ENCODE data around the gene SCAMP1.
"Not testable (repeated sequence)": the region's sequence is repeated elsewhere in the genome, so short reads cannot be mapped to it uniquely, and the experiment has no call there.

Gene SCAMP1

GRCh38 chr5:78335976-78336375, 24.4 kb upstream of the SCAMP1 start:
- Histone ChIP-seq H3K27ac (ENCODE audit: low read depth, low read length) (no peak overlapping the region), H3K27me3 (ENCODE audit: insufficient read depth, low read length) (no peaks in the 10 kb centered on the region), H3K4me1 (ENCODE audit: control insufficient read depth, insufficient read depth, low read length, unreplicated experiment) (no peaks in the 10 kb centered on the region), H3K36me3 (ENCODE audit: insufficient read depth, low read length) (no peaks in the 10 kb centered on the region), H2AFZ (ENCODE audit: low read length, unreplicated experiment) (no peak overlapping the region), H3K79me2 (ENCODE audit: control insufficient read depth, insufficient read depth, low read length, unreplicated experiment) (no peaks in the 10 kb centered on the region), H3K4me3 (ENCODE audit: low read depth, low read length) (no peak overlapping the region)

GRCh38 chr5:78336698-78337097, 23.7 kb upstream of the SCAMP1 start:
- Histone ChIP-seq H3K36me3 (ENCODE audit: insufficient read depth, low read length) (no peaks in the 10 kb centered on the region), H3K4me1 (ENCODE audit: control insufficient read depth, insufficient read depth, low read length, unreplicated experiment) (no peaks in the 10 kb centered on the region), H2AFZ (ENCODE audit: low read length, unreplicated experiment) (no peak overlapping the region)

GRCh38 chr5:78339617-78340436, 20.6 kb upstream of the SCAMP1 start:
- H3K4me1 ChIP-seq (ENCODE audit: control insufficient read depth, insufficient read depth, low read length, unreplicated experiment): no peaks in the 10 kb centered on the region
- H3K27me3 ChIP-seq (ENCODE audit: insufficient read depth, low read length): no peaks in the 10 kb centered on the region
- H3K27ac ChIP-seq (ENCODE audit: low read depth, low read length): no peak overlapping the region
- no peak overlapping the region for H3K4me3 ChIP-seq (ENCODE audit: low read depth, low read length)
- no peak overlapping the region for H2AFZ ChIP-seq (ENCODE audit: low read length, unreplicated experiment)
- H3K36me3 ChIP-seq (ENCODE audit: insufficient read depth, low read length): no peaks in the 10 kb centered on the region
- no peaks in the 10 kb centered on the region for H3K79me2 ChIP-seq (ENCODE audit: control insufficient read depth, insufficient read depth, low read length, unreplicated experiment)

More at GRCh38 chr5:78336698-78337097, 23.7 kb upstream of the SCAMP1 start:
- no peak overlapping the region for H3K4me3 ChIP-seq (ENCODE audit: low read depth, low read length)
- H3K79me2 ChIP-seq (ENCODE audit: control insufficient read depth, insufficient read depth, low read length, unreplicated experiment): no peaks in the 10 kb centered on the region
- H3K27me3 ChIP-seq (ENCODE audit: insufficient read depth, low read length): no peaks in the 10 kb centered on the region
- no peak overlapping the region for H3K27ac ChIP-seq (ENCODE audit: low read depth, low read length)

GRCh38 chr5:78341440-78341839, 19.0 kb upstream of the SCAMP1 start:
- Histone ChIP-seq H3K27ac (ENCODE audit: low read depth, low read length) (no peak overlapping the region), H3K27me3 (ENCODE audit: insufficient read depth, low read length) (no peaks in the 10 kb centered on the region), H2AFZ (ENCODE audit: low read length, unreplicated experiment) (no peak overlapping the region), H3K79me2 (ENCODE audit: control insufficient read depth, insufficient read depth, low read length, unreplicated experiment) (no peaks in the 10 kb centered on the region), H3K4me1 (ENCODE audit: control insufficient read depth, insufficient read depth, low read length, unreplicated experiment) (peaks cover 4% of the 10 kb centered on the region), H3K4me3 (ENCODE audit: low read depth, low read length) (no peak overlapping the region), H3K36me3 (ENCODE audit: insufficient read depth, low read length) (no peaks in the 10 kb centered on the region)

GRCh38 chr5:78345485-78345884, 14.9 kb upstream of the SCAMP1 start:
- H3K27me3 ChIP-seq (ENCODE audit: insufficient read depth, low read length): no peaks in the 10 kb centered on the region
- peaks cover 4% of the 10 kb centered on the region for H3K4me1 ChIP-seq (ENCODE audit: control insufficient read depth, insufficient read depth, low read length, unreplicated experiment)
- peak overlapping the region; percentile 51 for H2AFZ ChIP-seq (ENCODE audit: low read length, unreplicated experiment)
- H3K4me3 ChIP-seq (ENCODE audit: low read depth, low read length): no peak overlapping the region
- no peaks in the 10 kb centered on the region for H3K36me3 ChIP-seq (ENCODE audit: insufficient read depth, low read length)
- no peak overlapping the region for H3K27ac ChIP-seq (ENCODE audit: low read depth, low read length)
- H3K79me2 ChIP-seq (ENCODE audit: control insufficient read depth, insufficient read depth, low read length, unreplicated experiment): no peaks in the 10 kb centered on the region

- Histone ChIP-seq H3K27me3 (ENCODE audit: insufficient read depth, low read length) (no peaks in the 10 kb centered on the region), H3K79me2 (ENCODE audit: control insufficient read depth, insufficient read depth, low read length, unreplicated experiment) (peaks cover 4% of the 10 kb centered on the region), H3K36me3 (ENCODE audit: insufficient read depth, low read length) (no peaks in the 10 kb centered on the region; the same call in 1 of the 2 replicates), H2AFZ (ENCODE audit: low read length, unreplicated experiment) (no peak overlapping the region), H3K27ac (ENCODE audit: low read depth, low read length) (no peak overlapping the region), H3K4me1 (ENCODE audit: control insufficient read depth, insufficient read depth, low read length, unreplicated experiment) (peaks cover 3% of the 10 kb centered on the region), H3K4me3 (ENCODE audit: low read depth, low read length) (no peak overlapping the region)
Measured at GRCh38 chr5:78353520-78353919, 6.9 kb upstream of the SCAMP1 start.

GRCh38 chr5:78354066-78354670, 6.2 kb upstream of the SCAMP1 start:
- H3K4me1 ChIP-seq (ENCODE audit: control insufficient read depth, insufficient read depth, low read length, unreplicated experiment): peaks cover 10% of the 10 kb centered on the region

GRCh38 chr5:78355561-78355960, 4.9 kb upstream of the SCAMP1 start:
- Histone ChIP-seq H3K4me1 (ENCODE audit: control insufficient read depth, insufficient read depth, low read length, unreplicated experiment) (peaks cover 12% of the 10 kb centered on the region), H3K4me3 (ENCODE audit: low read depth, low read length) (no peak overlapping the region), H2AFZ (ENCODE audit: low read length, unreplicated experiment) (no peak overlapping the region), H3K27ac (ENCODE audit: low read depth, low read length) (no peak overlapping the region), H3K36me3 (ENCODE audit: insufficient read depth, low read length) (no peaks in the 10 kb centered on the region; the same call in 1 of the 2 replicates), H3K79me2 (ENCODE audit: control insufficient read depth, insufficient read depth, low read length, unreplicated experiment) (peaks cover 16% of the 10 kb centered on the region), H3K27me3 (ENCODE audit: insufficient read depth, low read length) (no peaks in the 10 kb centered on the region)

More at GRCh38 chr5:78354066-78354670, 6.2 kb upstream of the SCAMP1 start:
- no peak overlapping the region for H3K4me3 ChIP-seq (ENCODE audit: low read depth, low read length)
- no peaks in the 10 kb centered on the region for H3K27me3 ChIP-seq (ENCODE audit: insufficient read depth, low read length)
- H3K36me3 ChIP-seq (ENCODE audit: insufficient read depth, low read length): no peaks in the 10 kb centered on the region; the same call in 1 of the 2 replicates
- no peak overlapping the region for H3K27ac ChIP-seq (ENCODE audit: low read depth, low read length)
- H3K79me2 ChIP-seq (ENCODE audit: control insufficient read depth, insufficient read depth, low read length, unreplicated experiment): peaks cover 10% of the 10 kb centered on the region
- H2AFZ ChIP-seq (ENCODE audit: low read length, unreplicated experiment): no peak overlapping the region

- H3K4me3 ChIP-seq (ENCODE audit: low read depth, low read length): peak overlapping the region; percentile 100
- H3K4me1 ChIP-seq (ENCODE audit: control insufficient read depth, insufficient read depth, low read length, unreplicated experiment): peaks cover 21% of the 10 kb centered on the region
- H3K27ac ChIP-seq (ENCODE audit: low read depth, low read length): peak overlapping the region; percentile 95
- peaks cover 44% of the 10 kb centered on the region for H3K79me2 ChIP-seq (ENCODE audit: control insufficient read depth, insufficient read depth, low read length, unreplicated experiment)
- not testable (repeated sequence) for H3K27me3 ChIP-seq (ENCODE audit: insufficient read depth, low read length); H3K36me3 ChIP-seq (ENCODE audit: insufficient read depth, low read length)
- H2AFZ ChIP-seq (ENCODE audit: low read length, unreplicated experiment): peak overlapping the region; percentile 95
Measured at GRCh38 chr5:78359455-78359830, 974 bp upstream of the SCAMP1 start.

GRCh38 chr5:78360674-78360923, 182 bp downstream of the SCAMP1 start:
- Histone ChIP-seq H3K27me3 (ENCODE audit: insufficient read depth, low read length) (no peaks in the 10 kb centered on the region), H3K27ac (ENCODE audit: low read depth, low read length) (peak overlapping the region; percentile 95), H3K36me3 (ENCODE audit: insufficient read depth, low read length) (no peaks in the 10 kb centered on the region; the same call in 1 of the 2 replicates), H2AFZ (ENCODE audit: low read length, unreplicated experiment) (peak overlapping the region; percentile 100), H3K4me1 (ENCODE audit: control insufficient read depth, insufficient read depth, low read length, unreplicated experiment) (peaks cover 21% of the 10 kb centered on the region), H3K79me2 (ENCODE audit: control insufficient read depth, insufficient read depth, low read length, unreplicated experiment) (peaks cover 49% of the 10 kb centered on the region), H3K4me3 (ENCODE audit: low read depth, low read length) (peak overlapping the region; percentile 100)

Measured in ACC112 (cell line).